ENCODE data around the gene KATNB1. TPM values are rescaled to one million over a fixed set of nuclear protein-coding genes. Genes with fewer than 3 reads are reported as not detected.

Gene KATNB1
- polyA plus RNA-seq, 3 donors: 16.9 to 35.6 (median 17.7) TPM

DNA sequence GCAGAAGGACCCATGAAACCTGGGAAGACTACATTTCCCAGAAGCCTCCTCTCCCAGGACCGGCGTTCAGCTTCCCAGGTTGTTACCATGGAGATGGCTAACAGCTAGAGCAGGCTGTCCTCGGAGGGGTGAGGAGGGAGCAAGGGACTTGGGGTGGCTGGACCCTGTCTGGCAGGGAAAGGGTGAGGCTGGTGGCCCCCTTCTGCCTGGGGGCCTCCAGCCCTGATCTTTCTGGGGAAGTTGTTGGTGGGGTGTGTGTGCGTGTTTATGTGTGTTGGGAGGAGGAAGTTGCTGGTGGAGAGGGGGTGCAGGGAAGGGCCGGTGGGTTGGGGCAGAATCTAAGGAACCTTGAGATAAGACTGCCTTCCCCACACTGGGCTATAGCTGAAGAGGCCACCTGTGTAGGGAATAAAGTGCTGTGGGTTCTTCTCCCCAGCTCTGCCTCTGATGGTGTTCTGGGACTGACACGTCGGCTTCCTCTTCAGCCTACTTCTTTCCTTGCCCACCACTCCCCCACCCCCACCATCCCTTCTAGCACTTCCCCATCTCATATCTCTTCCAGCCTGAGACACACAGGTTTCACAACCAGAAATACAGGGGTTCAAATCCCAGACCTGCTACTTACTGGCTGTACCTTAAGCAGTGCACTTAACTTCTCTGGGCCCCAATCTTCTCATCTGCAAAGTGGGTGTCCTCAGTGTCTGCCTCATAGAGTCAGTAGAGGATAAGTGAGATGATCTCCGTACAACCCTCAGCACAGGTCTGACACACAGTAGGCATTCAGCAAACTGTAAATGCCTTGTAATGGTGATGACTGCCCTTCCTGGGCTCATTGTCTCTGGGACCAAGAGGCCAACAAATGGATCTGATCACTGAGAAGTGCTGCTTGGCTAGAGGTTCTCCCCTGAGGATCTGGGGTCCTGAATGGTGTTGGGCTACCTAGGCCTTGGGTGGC is 40.6 kb upstream of the KATNB1 start, which contains the start of gene DRC7:
Gene DRC7 (plus strand): TSS at position 82 of the 955 bp plus-strand sequence. CDS start 3,144 bp downstream, outside the sequence.
- peak; percentile 76 to 79 (median 76) for DNase-seq
- TF ChIP-seq, protein P1, sequence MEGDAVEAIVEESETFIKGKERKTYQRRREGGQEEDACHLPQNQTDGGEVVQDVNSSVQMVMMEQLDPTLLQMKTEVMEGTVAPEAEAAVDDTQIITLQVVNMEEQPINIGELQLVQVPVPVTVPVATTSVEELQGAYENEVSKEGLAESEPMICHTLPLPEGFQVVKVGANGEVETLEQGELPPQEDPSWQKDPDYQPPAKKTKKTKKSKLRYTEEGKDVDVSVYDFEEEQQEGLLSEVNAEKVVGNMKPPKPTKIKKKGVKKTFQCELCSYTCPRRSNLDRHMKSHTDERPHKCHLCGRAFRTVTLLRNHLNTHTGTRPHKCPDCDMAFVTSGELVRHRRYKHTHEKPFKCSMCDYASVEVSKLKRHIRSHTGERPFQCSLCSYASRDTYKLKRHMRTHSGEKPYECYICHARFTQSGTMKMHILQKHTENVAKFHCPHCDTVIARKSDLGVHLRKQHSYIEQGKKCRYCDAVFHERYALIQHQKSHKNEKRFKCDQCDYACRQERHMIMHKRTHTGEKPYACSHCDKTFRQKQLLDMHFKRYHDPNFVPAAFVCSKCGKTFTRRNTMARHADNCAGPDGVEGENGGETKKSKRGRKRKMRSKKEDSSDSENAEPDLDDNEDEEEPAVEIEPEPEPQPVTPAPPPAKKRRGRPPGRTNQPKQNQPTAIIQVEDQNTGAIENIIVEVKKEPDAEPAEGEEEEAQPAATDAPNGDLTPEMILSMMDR (IDR thresholded peaks at IDR 0.05): no peak
- peaks cover 0 to 2% (median 0%) of the 10 kb centered on the region in 7 donors for H3K9me3 Mint-ChIP-seq
- 7% methylated on average over 3 of the region's 8 CpGs for WGBS (ENCODE audit: insufficient coverage)
- no peaks in the 10 kb centered on the region for H3K36me3 Mint-ChIP-seq
- H3K4me1 Mint-ChIP-seq: peaks cover 32% of the 10 kb centered on the region
- no peaks in the 10 kb centered on the region for H3K36me3 ChIP-seq (replicated peaks in 1 of 2; ENCODE audit: control insufficient read depth in 1 of 2, insufficient read depth in 2 of 2, low read length in 2 of 2)
- intact Hi-C loops (cut with micrococcal nuclease): loop anchor here (5.0 kb wide), 4 partner anchors 33 to 48 kb away; no protein-coding TSS in a partner anchor
- H2AFZ ChIP-seq (ENCODE audit: insufficient read depth, low read depth, low read length, poor library complexity, severe bottlenecking): peak within 1 kb of the TSS; percentile 67
- peak within 1 kb of the TSS; percentile 53 for H3K9ac ChIP-seq (ENCODE audit: insufficient read depth, low read length, poor library complexity, severe bottlenecking)
- H3K9me3 ChIP-seq (replicated peaks in 1 of 2; ENCODE audit: control insufficient read depth in 1 of 2, insufficient read depth in 1 of 2, low read length in 2 of 2): no peaks in the 10 kb centered on the region
- H3K79me2 ChIP-seq (ENCODE audit: insufficient read depth, low read length): no peaks in the 10 kb centered on the region
- peak within 1 kb of the TSS; percentile 70 for H3K4me2 ChIP-seq (replicated peaks; ENCODE audit: extremely low read depth, low read length, poor library complexity, severe bottlenecking)
- peak within 1 kb of the TSS; percentile 40 to 76 (median 49) for H3K4me3 ChIP-seq (replicated peaks in 1 of 3; ENCODE audit: low read depth in 2 of 3, low read length in 3 of 3)
- H3K27me3 ChIP-seq (ENCODE audit: control insufficient read depth in 2 of 2, insufficient read depth in 2 of 2, low read length in 2 of 2): no peaks in the 10 kb centered on the region
- peak within 1 kb of the TSS; percentile 73 to 85 for H3K27ac ChIP-seq (ENCODE audit: low read depth in 1 of 2, low read length in 2 of 2)
- H3K4me3 Mint-ChIP-seq: peak within 1 kb of the TSS; percentile 83 to 94
- no peaks in the 10 kb centered on the region for H4K20me1 ChIP-seq (ENCODE audit: insufficient read depth, low read length)
- H3K27me3 Mint-ChIP-seq (ENCODE audit: low read depth in 3 of 3): peaks cover 1 to 2% (median 2%) of the 10 kb centered on the region in 3 donors
- peak within 1 kb of the TSS; percentile 93 to 98 (median 97) for H3K27ac Mint-ChIP-seq
- peaks cover 30 to 35% of the 10 kb centered on the region in 2 donors for H3K4me1 ChIP-seq (ENCODE audit: control insufficient read depth in 1 of 2, insufficient read depth in 2 of 2, low read length in 2 of 2)

DNA sequence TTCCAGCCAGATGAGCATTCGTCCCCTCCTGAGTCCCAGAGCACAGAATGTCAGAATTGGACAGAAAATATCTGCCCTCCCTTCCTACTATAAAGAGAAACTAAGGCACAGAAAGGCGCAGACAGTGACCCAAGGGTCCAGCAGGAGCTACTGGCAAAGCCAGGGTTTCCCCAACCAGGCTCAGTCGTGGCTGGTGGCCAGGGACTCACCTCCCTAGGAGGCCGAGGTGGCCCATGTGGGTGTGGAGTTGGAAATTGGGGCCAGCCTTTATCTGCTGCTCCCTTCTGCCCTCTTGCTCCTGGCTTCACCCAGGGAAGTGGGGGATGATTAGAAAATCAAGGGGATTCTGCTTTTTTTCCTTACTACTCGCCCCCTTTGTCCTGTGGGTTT is 39.9 kb upstream of the KATNB1 start:
- no peak overlapping the region for H2AFZ ChIP-seq (ENCODE audit: insufficient read depth, low read depth, low read length, poor library complexity, severe bottlenecking)
- H4K20me1 ChIP-seq (ENCODE audit: insufficient read depth, low read length): no peaks in the 10 kb centered on the region
- WGBS (ENCODE audit: insufficient coverage): 80% methylated on average over 3 of the region's 5 CpGs
- no peak overlapping the region for H3K4me3 Mint-ChIP-seq
- peak overlapping the region in 1 of 3 experiments; percentile 76 for H3K4me3 ChIP-seq (replicated peaks in 1 of 3; ENCODE audit: low read depth in 2 of 3, low read length in 3 of 3)
- TF ChIP-seq, protein P1 (IDR thresholded peaks at IDR 0.05): no peak
- peaks cover 1 to 2% (median 2%) of the 10 kb centered on the region in 3 donors for H3K27me3 Mint-ChIP-seq (ENCODE audit: low read depth in 3 of 3)
- no peaks in the 10 kb centered on the region for H3K79me2 ChIP-seq (ENCODE audit: insufficient read depth, low read length)
- DNase-seq: no peak
- H3K36me3 Mint-ChIP-seq: no peaks in the 10 kb centered on the region
- peak overlapping the region; percentile 5 to 85 for H3K27ac ChIP-seq (ENCODE audit: low read depth in 1 of 2, low read length in 2 of 2)
- peaks cover 0 to 5% (median 0%) of the 10 kb centered on the region in 7 donors for H3K9me3 Mint-ChIP-seq
- intact Hi-C loops (cut with micrococcal nuclease): loop anchor here (5.0 kb wide), 2 partner anchors 33 to 37 kb away; no protein-coding TSS in a partner anchor
- H3K4me1 Mint-ChIP-seq: peaks cover 26% of the 10 kb centered on the region
- H3K27ac Mint-ChIP-seq: peak overlapping the region in 6 of 7 donors; percentile 93 to 98 (median 97)
- no peak overlapping the region for H3K4me2 ChIP-seq (replicated peaks; ENCODE audit: extremely low read depth, low read length, poor library complexity, severe bottlenecking)
- H3K27me3 ChIP-seq (ENCODE audit: control insufficient read depth in 2 of 2, insufficient read depth in 2 of 2, low read length in 2 of 2): no peaks in the 10 kb centered on the region
- no peaks in the 10 kb centered on the region for H3K36me3 ChIP-seq (replicated peaks in 1 of 2; ENCODE audit: control insufficient read depth in 1 of 2, insufficient read depth in 2 of 2, low read length in 2 of 2)
- H3K9me3 ChIP-seq (replicated peaks in 1 of 2; ENCODE audit: control insufficient read depth in 1 of 2, insufficient read depth in 1 of 2, low read length in 2 of 2): no peaks in the 10 kb centered on the region
- peaks cover 24 to 28% of the 10 kb centered on the region in 2 donors for H3K4me1 ChIP-seq (ENCODE audit: control insufficient read depth in 1 of 2, insufficient read depth in 2 of 2, low read length in 2 of 2)
- H3K9ac ChIP-seq (ENCODE audit: insufficient read depth, low read length, poor library complexity, severe bottlenecking): no peak overlapping the region

All from CD14-positive monocyte (primary cell).